ENCODE results near the gene GRIN3B. TPM values are rescaled to one million over a fixed set of nuclear protein-coding genes. Genes with fewer than 3 reads are reported as not detected.

GRIN3B gene
- total and polyA plus RNA-seq, 2 donors from 2014 or later = 0.15 to 0.44 TPM

GRCh38 chr19:1016647-1017114 is 16.5 kb downstream of the GRIN3B start:
- DNase-seq (peak in 1 of 5 donors; percentile 82), FAIRE-seq (no peak)
- Histone ChIP-seq H3K4me1 (ENCODE audit: control insufficient read depth in 2 of 3, insufficient read depth in 2 of 3, low read depth in 1 of 3, low read length in 3 of 3) (peaks cover 0 to 46% (median 8%) of the 10 kb centered on the region in 3 donors), H3K27me3 (ENCODE audit: control insufficient read depth, insufficient read depth, low read length) (no peaks in the 10 kb centered on the region), H3K4me3 (ENCODE audit: low read length in 3 of 3) (no peak overlapping the region), H3K27ac (ENCODE audit: low read depth in 2 of 2, low read length in 2 of 2) (peak overlapping the region in 1 of 2 donors; percentile 11), H3K36me3 (ENCODE audit: control insufficient read depth in 2 of 3, insufficient read depth in 3 of 3, low read length in 3 of 3) (peaks cover 0 to 10% (median 0%) of the 10 kb centered on the region in 3 donors), H3K9me3 (ENCODE audit: control insufficient read depth in 2 of 3, insufficient read depth in 1 of 3, low read length in 3 of 3) (no peaks in the 10 kb centered on the region), H3K9ac (ENCODE audit: low read length in 3 of 3) (no peak overlapping the region)
- intact Hi-C loops (cut with DNase I) = no loop called here
- TF ChIP-seq CTCF (IDR thresholded peaks at IDR 0.05; ENCODE audit: borderline replicate concordance, extremely low read depth, insufficient read depth) = no peak

- FAIRE-seq (no peak), DNase-seq (peak in 2 of 5 donors; percentile 67 to 84)
- Histone ChIP-seq H3K27me3 (ENCODE audit: control insufficient read depth, insufficient read depth, low read length) (no peaks in the 10 kb centered on the region), H3K9me3 (ENCODE audit: control insufficient read depth in 2 of 3, insufficient read depth in 1 of 3, low read length in 3 of 3) (no peaks in the 10 kb centered on the region), H3K4me3 (ENCODE audit: low read length in 3 of 3) (no peak overlapping the region), H3K36me3 (ENCODE audit: control insufficient read depth in 2 of 3, insufficient read depth in 3 of 3, low read length in 3 of 3) (peaks cover 0 to 10% (median 0%) of the 10 kb centered on the region in 3 donors), H3K4me1 (ENCODE audit: control insufficient read depth in 2 of 3, insufficient read depth in 2 of 3, low read depth in 1 of 3, low read length in 3 of 3) (peaks cover 0 to 46% (median 8%) of the 10 kb centered on the region in 3 donors), H3K27ac (ENCODE audit: low read depth in 2 of 2, low read length in 2 of 2) (peak overlapping the region in 1 of 2 donors; percentile 11), H3K9ac (ENCODE audit: low read length in 3 of 3) (no peak overlapping the region)
- TF ChIP-seq CTCF (IDR thresholded peaks at IDR 0.05; ENCODE audit: borderline replicate concordance, extremely low read depth, insufficient read depth) = no peak
- intact Hi-C loops (cut with DNase I) = no loop called here
These were observed 17.1 kb downstream of the GRIN3B start for GRCh38 chr19:1017115-1017905.

GRCh38 chr19:1017906-1018305 is 17.7 kb downstream of the GRIN3B start:
- intact Hi-C loops (cut with DNase I) = no loop called here
- Histone ChIP-seq H3K4me1 (ENCODE audit: control insufficient read depth in 2 of 3, insufficient read depth in 2 of 3, low read depth in 1 of 3, low read length in 3 of 3) (peaks cover 0 to 46% (median 8%) of the 10 kb centered on the region in 3 donors), H3K9ac (ENCODE audit: low read length in 3 of 3) (no peak overlapping the region), H3K27me3 (ENCODE audit: control insufficient read depth, insufficient read depth, low read length) (no peaks in the 10 kb centered on the region), H3K27ac (ENCODE audit: low read depth in 2 of 2, low read length in 2 of 2) (no peak overlapping the region), H3K4me3 (ENCODE audit: low read length in 3 of 3) (no peak overlapping the region), H3K36me3 (ENCODE audit: control insufficient read depth in 2 of 3, insufficient read depth in 3 of 3, low read length in 3 of 3) (peaks cover 0 to 9% (median 0%) of the 10 kb centered on the region in 3 donors), H3K9me3 (ENCODE audit: control insufficient read depth in 2 of 3, insufficient read depth in 1 of 3, low read length in 3 of 3) (no peaks in the 10 kb centered on the region)
- no peak for DNase-seq
- no peak for FAIRE-seq
- TF ChIP-seq CTCF (IDR thresholded peaks at IDR 0.05; ENCODE audit: borderline replicate concordance, extremely low read depth, insufficient read depth) = no peak
